Activated T-helper 1 cell treated with Interleukin-2 at 50 U/mL for 16 hours (primary cell): ENCODE measurements around the gene PNMA8B.
A peak's percentile ranks its signal among the peaks of the same experiment; 100 is the strongest.

Source experiments
- DNase-seq: peaks from one replicate; pipeline ENCODE4 v3.0.0-alpha.2; 2020; ENCODE audit warnings: low read depth

Gene PNMA8B

DNA sequence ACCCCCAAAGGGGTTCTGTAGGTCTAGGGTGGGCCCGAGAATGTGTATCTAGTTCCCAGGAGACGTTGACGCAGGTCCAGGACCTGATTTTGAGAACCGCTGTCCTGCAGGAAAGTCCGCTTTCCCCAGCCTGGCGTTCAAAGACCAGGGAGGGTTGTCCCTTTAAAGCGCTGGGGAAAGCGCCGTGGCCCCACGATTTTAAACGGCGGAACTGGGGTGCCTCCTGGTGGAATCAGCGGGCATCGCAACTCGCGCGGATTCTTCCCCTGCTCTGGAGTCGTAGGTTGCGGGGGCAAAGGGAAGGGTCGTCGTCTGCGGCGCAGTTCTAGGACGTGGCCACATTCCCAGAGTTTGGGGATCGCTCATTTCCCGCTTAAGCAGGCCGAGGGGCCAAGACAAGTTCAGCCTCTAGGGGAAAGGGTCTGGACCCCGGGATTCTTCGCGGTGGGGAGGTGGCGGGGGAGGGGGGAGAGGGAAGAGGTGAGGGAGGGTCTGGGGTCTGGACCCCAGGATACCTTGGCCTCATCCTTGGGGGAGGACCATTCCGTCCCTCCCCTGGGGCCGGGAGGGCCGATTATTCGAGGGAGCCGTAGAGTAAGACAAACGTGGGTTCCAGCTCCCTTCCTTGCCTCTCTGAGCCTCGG lies 7.7 kb downstream of the PNMA8B start:
- peak; percentile 52 for DNase-seq

DNA sequence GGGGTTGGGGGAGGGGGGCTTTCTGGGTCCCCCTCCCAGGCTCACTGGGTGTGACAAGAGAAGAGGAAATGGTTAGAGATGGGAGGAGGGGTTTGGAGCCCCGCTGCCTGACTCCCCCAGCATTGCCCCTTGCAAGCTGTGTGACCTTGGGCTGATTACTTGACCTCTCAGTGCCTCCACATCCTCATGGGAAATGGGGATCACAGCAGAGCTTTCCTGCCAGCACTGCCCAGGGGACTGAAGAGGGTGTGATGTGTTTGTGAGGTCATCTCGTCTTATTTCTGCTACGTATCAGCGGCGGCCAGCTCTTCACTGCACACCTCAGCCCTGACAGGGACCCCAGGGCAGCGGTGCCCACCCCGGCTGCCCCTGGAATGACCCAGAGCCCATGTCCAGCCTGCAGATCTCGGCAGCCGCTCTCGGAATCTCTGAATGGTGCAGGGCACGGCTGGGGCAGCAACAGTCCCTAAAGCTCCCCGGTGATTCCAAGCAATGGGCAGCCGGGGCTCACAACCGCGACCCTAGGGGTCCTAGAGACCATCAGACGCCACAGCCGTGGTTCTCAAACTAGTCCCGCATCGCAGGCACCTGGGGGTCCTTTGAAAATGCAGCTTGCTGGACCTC lies 8.4 kb downstream of the PNMA8B start:
- no peak for DNase-seq

DNA sequence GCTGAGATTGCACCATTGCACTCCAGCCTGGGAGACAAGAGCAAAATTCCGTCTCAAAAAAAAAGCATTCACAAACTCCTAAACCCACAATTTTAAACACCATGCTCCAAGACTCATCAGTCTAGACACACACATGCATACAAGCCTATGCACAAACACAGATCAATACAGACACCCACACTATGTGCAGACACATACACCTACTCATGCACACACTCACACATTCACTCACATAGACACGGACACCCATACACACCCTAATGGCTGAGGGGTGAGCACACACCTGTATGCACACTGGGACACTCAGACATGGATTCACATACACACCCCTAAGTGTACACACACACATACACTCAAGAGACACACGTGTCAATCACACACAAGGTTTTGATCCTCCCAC lies 9.3 kb downstream of the PNMA8B start:
- no peak for DNase-seq

DNA sequence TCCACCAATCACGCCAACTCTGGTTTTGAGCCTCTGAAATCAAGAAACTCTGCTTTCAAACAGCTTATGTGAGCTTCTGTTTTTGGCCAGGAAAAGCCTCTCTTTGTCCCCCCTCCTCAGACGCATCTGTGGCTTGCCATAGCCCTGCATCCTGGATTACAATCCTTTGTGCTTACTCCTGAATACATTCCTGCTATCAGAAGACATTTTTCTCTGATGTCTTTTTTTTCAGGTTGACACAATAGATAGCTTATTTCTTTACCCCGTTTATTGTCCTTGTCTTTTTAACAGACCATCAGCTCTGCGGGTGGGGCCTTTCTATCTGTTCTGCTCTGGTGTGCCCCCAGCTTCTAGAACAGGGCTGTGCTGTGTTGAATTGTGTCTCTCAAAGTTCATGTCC lies 11.0 kb downstream of the PNMA8B start:
- DNase-seq, result no peak

DNA sequence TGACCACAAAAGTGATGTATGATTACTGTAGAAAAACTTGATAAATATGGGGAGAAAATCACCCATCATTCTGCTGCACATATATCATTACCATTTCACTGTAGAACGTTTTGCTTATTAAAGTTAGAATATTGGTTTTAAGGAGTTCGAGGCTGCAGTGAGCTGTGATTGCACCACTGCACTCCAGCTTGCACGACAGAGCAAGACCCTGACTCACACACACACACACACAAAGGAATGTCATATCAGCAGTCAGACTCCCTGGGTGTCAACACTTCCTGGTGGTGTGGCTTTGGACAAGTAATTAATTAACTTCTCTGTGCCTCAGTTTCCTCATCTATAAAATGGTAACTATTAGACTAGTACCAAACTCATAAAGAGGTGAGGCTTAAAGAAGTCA lies 13.0 kb downstream of the PNMA8B start:
- no peak for DNase-seq

DNA sequence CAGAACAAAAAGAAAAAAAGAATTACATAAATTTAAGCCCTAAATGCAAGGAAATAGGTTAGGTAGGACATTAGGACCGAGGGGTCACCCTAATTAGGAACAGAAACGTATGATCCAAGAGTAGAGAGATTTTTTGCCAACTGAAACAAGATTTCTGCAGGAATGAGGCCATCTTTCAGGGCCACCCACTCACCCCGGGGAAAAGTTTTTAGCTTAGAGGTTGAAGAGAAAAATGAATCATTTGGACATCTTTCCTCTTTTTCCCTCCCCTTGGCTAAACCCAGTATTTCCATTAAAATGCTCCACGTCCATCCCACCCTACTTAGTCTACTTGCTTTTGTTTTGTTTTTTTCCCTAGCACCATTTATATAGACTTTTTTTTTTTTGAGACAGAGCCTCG lies 13.7 kb downstream of the PNMA8B start:
- no peak for DNase-seq

DNA sequence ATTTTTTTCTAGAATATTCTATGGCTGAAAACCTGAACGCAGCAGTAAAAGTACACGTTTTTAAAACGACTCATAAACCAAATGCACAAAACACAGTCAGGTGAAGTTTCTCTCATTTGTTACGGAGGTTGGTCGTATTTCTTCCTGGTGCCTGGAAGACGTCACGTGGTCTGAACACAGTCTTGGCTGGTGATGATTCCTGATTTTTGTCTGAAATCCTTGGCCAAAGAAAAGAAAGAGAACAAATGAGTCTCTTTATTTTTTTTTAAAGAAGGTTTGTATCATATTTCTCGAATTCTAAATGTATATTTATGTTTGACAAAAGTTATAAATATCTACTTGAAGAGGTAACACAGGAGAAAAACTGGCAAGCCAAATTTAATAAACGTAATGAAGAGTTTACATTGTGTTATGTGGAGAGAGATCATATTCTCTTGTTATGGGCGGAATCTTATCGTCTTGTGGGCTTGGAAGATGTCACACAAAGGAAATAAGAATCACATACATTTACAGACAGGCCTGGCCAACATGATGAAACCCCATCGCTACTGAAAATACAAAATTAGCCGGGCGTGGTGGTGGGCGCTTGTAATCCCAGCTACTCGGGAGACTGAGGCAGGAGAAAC lies 14.3 kb downstream of the PNMA8B start:
- DNase-seq, result no peak

DNA sequence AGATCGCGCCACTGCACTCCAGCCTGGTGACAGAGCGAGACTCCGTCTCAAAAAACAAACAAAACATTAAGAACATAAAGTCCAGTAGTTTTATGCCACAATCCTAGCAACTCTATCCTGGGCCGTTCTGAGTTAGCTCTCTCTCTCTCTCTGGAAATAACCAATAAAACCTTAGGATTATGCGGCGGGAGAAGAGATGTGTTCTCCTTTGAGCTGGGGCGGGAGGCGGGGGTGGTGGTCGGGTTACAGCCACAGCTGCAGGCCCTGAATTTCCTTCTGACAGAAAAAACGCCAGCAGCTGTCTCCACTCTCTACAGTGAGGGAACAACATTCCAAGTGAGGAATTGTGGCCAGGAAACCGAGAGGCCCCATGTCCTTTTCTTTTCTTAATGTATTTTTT lies 15.3 kb downstream of the PNMA8B start:
- no peak for DNase-seq

DNA sequence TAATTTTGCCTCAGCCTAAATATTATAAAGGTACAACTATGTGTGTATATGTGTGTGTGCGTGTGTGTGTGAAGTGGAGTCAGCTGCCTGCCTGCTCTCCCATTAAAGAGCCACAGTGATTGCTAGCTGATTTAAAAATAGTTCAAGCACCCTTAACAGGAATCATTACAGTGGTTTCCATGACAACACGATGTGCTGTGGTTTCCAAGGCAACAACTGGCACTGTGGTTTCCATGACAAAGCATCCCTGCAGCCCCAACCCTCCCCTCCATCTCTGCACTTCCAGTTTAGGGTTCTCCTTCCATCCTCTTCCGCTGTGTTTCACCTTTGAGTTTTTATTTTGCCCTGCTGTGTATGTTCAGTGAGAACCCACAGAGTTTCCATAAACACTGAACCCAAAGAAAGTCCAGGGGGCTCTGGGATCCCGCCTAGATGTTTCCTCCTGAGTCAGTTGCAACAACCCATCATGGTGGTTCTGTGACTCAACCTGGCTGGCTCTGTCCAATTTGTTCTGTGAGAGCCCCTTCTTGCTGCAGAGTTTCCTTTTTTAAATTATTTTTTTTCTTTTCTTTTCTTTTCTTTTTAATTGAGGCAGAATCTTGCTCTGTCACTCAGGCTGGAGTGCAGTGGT lies 17.2 kb downstream of the PNMA8B start:
- DNase-seq, result no peak

DNA sequence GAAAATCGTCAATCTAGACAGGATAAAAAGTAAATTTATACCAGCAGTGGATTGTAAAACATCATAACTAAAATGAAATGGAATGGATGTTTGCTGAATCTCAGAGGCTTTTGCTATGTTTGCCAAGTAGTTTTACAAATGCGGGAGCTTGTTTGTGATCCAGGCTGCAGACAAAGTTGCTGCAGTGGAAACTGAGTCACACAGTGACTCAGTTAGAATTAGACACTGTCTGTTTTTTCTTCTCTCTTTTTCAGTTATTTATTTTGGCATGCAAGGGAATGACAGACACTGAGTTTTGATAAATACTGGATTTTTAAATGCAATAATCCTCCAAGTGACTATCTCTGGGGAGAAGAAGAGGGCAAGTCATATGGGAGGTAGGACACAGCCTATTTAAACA lies 19.7 kb downstream of the PNMA8B start:
- no peak for DNase-seq

DNA sequence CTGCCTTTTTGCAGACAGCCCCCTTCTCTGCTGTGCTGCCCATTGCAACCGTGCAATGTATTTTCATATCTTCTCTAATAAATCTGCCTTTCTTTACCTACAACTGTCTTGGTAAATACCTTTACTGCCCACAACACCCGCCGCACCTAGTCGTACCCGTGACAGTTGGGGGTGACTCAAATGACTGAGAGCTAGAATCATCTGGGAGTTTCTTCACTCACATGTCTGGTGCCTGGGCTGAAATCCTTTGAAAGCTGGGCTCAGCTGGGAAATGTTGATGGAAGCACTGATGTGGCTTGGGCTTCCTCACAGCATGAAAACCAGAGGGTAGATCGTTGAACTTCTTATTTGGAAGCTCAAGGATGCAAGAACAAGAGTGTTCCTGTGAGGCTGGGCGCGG lies 21.5 kb downstream of the PNMA8B start:
- DNase-seq, result no peak

DNA sequence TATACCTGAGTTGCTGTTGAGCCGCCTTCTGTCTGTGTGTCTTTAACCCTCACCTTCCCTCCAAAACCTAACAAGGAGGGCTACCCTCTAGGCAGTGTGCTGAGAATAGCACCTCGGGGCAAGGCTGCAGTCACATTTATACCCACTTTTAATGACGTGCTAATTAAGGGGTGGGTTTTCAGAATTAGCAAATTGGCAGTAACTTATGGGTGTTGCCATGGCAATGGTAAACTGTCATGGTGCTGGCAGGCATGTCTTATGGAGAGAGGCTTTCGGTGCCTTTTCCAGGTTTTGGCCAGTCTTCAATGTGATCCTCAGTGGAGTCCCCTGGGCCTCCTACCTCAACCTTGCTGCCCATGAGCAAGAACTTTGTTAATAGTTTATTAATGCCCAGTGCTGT lies 23.1 kb downstream of the PNMA8B start:
- DNase-seq, result no peak

DNA sequence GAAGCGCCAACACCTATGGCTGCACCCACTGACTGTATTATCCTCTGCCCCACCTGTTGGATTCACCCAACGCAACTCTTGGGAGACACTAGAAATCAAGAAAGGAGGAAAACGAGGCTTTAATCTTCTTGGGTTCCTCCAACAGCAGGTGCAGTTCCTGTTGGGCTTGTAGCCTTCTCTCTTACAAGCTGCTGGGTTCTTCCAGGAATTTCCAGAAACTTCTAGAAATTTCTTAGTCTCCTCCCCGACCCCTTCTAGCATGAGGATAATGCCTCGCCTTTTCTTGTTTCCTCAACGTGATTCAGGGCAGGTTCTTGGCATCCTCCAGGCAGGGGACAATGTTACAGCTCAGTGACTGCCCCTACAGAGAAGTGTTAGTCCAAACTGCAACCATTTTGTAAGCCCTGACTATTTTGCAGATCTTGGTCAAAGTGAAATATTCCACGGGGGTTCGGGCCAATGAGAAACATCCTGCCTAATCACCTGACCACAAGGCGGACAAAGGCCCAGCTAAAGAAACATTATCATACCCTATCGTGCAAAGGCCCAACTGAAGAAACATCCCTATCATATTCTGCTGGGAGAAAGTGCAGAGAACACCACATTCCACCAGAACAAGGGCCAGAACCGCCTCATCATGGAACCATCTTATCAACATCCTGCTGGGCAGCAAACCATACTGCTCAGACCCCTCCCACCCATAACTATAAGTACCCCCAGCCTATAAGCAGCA lies 23.7 kb downstream of the PNMA8B start:
- DNase-seq, result no peak

DNA sequence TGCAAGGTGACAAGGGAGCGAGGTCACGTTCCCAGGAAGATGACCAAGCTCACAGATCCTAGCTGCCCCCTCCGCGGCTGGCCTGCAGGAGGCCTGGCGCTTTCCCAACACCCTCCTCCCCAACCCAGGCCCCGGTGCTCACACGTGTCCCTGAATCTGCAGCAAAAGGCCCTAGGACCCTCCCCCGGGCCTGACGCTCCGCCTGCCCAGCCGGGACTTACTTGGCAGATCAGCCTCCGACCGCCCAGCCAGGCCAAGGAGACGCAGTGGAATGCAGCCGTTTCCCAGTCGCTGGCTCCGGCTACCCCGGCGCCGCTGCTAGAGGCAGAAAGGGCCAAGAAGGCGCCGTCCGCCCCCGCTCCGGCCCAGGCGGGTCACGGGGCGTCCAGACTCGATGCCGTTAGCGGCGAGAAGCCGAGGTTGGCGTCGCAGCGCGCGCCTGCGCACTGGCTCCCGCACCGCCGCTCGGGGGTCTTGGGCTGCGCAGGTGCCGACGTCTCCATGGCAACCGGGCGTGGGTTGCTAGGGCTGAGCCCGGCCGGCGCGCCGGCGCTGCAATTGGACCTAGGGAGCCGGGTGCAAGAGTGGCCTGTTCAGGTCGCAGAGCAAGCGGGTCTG lies 24.4 kb downstream of the PNMA8B start, which contains the start of gene PNMA8A:
PNMA8A (minus strand) TSS at position 448 of the 618 bp plus-strand sequence. CDS start 528 bp downstream, outside the sequence.
- DNase-seq, result no peak

DNA sequence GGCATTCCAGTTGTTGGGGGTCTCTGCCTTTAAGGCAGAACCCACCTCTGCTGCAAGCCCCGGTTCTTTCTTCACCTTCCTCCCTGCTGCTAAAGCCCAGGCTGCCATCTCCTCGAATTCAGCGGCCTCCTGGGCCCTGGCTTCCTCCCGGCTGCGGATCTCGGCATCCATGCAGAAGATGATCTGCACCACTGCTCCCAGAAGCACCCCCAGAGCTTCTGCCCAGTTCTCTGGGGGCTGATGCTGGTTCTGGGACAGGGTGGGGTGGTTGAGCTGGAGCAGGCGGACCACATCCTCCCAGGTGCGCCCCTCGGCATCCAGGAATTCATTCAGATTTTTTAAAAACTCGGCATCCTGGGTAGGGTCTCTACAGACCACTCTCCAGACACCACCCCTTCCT lies 25.3 kb downstream of the PNMA8B start:
- no peak for DNase-seq

DNA sequence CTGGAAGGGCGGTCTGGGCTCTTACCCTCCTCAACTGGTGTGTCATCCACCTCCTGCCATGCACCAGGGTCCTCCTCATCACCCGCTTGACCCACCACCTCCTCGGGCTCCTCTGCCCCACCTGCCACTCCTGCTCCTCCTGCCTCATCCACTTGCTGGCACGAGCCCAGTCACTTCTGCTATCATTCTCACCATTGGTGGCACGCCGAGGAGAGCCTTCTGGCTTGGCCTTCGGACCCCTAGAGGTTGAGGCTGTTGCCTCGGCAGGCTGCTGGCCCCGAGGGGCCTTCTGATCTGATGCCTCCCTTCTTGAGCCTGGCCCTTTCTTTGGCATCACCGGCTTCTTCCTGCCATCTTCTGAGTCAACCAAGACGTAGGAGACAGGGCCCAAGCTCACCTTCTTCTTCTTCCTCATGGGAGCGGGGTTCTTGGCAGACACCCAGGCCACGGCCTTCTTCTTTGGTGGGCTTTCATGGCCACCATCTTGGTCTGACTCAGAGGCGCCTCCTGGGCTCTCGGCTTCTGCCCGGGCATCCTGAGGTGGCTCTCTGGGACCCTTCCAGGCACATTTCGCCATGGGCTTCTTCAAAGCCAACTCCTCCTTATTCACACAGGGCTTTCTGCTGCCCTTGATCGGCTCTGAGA lies 26.0 kb downstream of the PNMA8B start:
- DNase-seq, result no peak

DNA sequence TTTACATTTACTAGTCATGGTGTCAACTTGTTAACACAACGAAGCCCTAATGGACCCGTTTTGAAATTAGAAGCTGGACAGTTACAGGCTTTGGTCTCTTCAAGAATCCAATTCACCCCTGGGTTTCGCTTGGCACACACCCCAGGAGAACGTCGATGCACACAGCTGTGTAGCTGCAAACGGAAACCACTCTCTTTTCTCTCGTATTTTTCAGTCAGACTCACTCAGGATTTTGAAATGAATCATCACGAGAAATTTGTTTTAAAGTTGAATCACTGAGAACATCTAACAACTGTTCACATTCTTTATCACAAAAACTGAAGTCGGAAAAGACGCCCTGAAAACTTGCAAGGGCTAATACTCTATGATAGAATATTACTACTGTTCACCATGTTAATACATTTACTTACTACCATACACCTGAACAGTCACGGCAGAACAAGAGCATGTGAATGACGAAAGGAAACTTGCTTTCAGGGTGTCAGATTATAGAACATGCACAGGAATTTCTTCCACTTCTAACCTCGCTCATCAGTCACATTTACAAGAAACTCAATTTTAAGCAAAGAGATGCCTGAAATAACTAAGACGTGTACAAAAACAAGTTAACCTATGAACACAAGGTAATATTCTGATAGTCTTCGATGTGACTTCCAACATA lies 29.0 kb downstream of the PNMA8B start:
- DNase-seq, result no peak

DNA sequence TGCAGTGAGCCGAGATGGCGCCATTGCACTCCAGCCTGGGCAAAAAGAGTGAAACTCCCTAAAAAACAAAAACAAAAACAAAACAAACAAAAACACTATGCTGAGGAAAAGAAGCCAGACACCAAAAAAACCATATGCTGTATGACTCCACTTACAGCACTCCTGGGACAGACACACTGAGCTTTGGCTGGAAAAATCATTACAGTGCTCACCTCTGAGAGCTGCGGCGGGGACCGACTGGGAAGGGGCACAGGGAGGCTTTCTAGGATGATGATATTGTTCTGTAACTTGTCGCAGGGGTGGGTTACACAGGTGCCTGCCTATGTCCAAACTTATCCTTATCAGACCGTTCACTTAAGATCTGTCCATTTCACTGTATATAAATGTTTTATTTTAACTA lies 32.2 kb downstream of the PNMA8B start:
- DNase-seq, result no peak

DNA sequence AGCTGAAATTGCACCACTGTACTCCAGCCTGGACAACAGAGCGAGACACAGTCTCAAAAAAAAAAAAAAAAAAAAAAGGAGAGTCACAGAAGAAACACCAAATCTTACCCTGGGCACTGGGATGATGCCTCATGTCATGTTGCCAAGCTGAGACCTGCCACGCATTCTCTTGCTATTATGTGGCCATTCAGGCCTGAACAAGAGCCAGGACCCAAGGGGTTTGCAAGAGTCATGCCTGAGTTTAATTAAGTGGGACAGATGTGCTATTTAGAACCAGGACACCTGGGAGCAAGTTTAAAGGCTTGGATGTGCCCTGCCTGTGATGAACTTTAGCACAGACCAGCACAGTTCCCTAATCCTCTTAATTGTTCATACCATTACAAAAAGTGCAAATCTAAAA lies 34.1 kb downstream of the PNMA8B start:
- DNase-seq, result no peak

DNA sequence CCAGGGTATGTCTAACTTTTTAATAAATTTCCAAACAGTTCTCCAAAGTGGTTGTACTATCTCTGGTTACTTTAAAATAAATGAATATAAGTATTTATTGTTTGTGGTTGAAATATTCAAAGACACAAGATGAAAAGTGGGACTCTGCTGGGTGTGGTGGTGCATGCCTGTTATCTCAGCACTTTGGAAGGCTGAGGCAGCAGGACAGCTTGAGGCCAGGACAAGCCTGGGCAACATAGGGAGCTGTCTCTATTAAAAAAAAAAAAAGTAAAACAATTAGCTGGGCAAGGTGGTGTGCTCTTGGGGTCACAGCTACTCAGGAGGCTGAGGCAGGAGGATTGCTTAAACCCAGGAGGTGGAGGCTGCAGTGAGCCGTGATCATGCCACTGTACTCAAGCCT lies 34.7 kb downstream of the PNMA8B start:
- no peak for DNase-seq

DNA sequence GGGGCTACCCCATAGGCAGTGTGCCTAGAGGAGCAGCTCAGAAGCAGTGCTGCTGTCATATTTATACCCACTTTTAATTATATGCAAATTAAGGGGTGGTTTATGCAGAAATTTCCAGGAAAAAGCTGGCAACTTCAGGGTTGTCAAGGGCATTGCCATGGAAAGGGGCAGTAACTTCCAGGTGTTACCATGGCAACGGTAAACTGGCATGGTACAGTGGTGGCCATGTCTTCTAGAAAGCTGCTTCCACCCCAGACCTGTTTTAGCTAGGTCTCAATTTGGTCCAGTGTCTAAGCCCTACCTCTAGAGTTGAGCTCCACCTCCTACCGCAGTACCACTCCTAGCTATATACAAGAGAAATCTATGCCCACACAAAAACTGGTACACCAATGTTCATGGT lies 35.6 kb downstream of the PNMA8B start:
- no peak for DNase-seq
